Adrenal gland (tissue), 12 donors: ENCODE measurements around the gene LNPEP. TPM values are rescaled to one million over a fixed set of nuclear protein-coding genes. Genes with fewer than 3 reads are reported as not detected.
A peak's percentile ranks its signal among the peaks of the same experiment; 100 is the strongest.

Source experiments
- DNase-seq, 7 donors: peaks; one replicate each; pipeline ENCODE4 v3.0.0-alpha.2; 2019 to 2020
- H3K27ac ChIP-seq, 5 donors: fragments of 200-600 bp; sonication (generic) in 4 of 5; 1 replicate in 3 of 5; 2 replicates in 2 of 5; pipeline versions ENCODE4 v1.5.1 to v1.8.0; 2016 to 2020; ENCODE audit warnings: mild to moderate bottlenecking in 1 of 5
- H3K27me3 ChIP-seq: fragments of 200-600 bp; 2 replicates; pipeline ENCODE4 v1.8.0; 2021
- H3K36me3 ChIP-seq, 2 donors: fragments of 200-600 bp; replicated peaks in 1 of 2; 1 replicate in 1 of 2; 2 replicates in 1 of 2; pipeline versions ENCODE4 v1.5.1 to v1.8.0; 2018 to 2022
- H3K4me1 ChIP-seq, 2 donors: fragments of 200-600 bp; replicated peaks in 1 of 2; 1 replicate in 1 of 2; 2 replicates in 1 of 2; pipeline versions ENCODE4 v1.5.1 to v1.8.0; 2018 to 2021
- H3K4me3 ChIP-seq, 4 donors: fragments of 200-600 bp; sonication (generic) in 3 of 4; one replicate each; pipeline ENCODE4 v1.5.1; 2016 to 2018
- H3K9me3 ChIP-seq, 3 donors: fragments of 200-600 bp; sonication (generic) in 1 of 3; replicated peaks in 1 of 3; 1 replicate in 2 of 3; 2 replicates in 1 of 3; pipeline versions ENCODE4 v1.5.1 to v1.8.0; 2016 to 2021
- POLR2A ChIP-seq, 2 donors: fragments of 450-650 bp; IDR thresholded peaks; one replicate each; pipeline ENCODE4 v1.6.1; 2017; ENCODE audit warnings: antibody characterized with exemption in 2 of 2, mild to moderate bottlenecking in 2 of 2, moderate library complexity in 1 of 2
- WGBS, 4 donors: extraction: QIAGEN DNeasy Blood & Tissue Kit in 2 of 4; methylation state at CpG; one replicate each; pipeline versions ENCODE4 v1.1.5 to v1.1.7; 2013 to 2017; 5-methylcytosine and 5-hydroxymethylcytosine counted together
- intact Hi-C, 2 donors: fragments of 100-400 bp; cut with DNase I; formaldehyde crosslinking; loops; one replicate each; pipeline versions ENCODE4 v1.14.1 to v1.15.0; 2022 to 2023
- polyA plus RNA-seq, 3 donors: library from polyadenylated mRNA; stranded (reverse); fragments of 200-250 nt in 2 of 3; fragments of 350-450 nt in 1 of 3; fragmentation: Illumina TruSeq in 1 of 3; extraction: RNeasy Lipid Tissue Mini Kit (QIAGEN cat#74804) in 1 of 3; gene quantifications; one replicate each; pipeline ENCODE4 v1.2.3, GENCODE V29; 2013 to 2014
- total RNA-seq, 9 donors: library from RNA; depleted of rRNA in 4 of 9; stranded (reverse); fragments of >200 nt in 4 of 9; fragments of 120-200 nt in 1 of 9; fragmentation: NEBNext Ultra II Directional in 1 of 9; extraction: Animal tissue kit (Norgen Biotek cat#: 25700) in 1 of 9; gene quantifications; one replicate each; pipeline versions ENCODE4 v1.1.0 to v1.2.4, GENCODE V29; 2013 to 2023
- TF ChIP-seq, protein P1 (sequence below), 6 experiments: fragments of 450-650 bp in 4 of 6; fragments of 200-600 bp in 2 of 6; sonication (generic) in 1 of 6; IDR thresholded peaks; 1 replicate in 5 of 6; 2 replicates in 1 of 6; pipeline versions ENCODE4 v1.5.1 to v1.8.0; 2016 to 2021; ENCODE audit warnings: antibody characterized with exemption in 6 of 6, mild to moderate bottlenecking in 2 of 6, moderate library complexity in 1 of 6
- donor health status: healthy with polysubstance abuse.
- donor health status: Bipolar disorder and iron deficiency.
- donor health status: DM: yes; HTN: yes; CAD: no.
- donor health status: DM: no; HTN: no; CAD: no.
- donor health status: DM: no; HTN: no; CAD: no.
- donor health status: DM: yes; HTN: yes; CAD: no.

The LNPEP gene
- total and polyA plus RNA-seq, 12 donors = 2.3 to 35.4 (median 20.8) TPM

DNA sequence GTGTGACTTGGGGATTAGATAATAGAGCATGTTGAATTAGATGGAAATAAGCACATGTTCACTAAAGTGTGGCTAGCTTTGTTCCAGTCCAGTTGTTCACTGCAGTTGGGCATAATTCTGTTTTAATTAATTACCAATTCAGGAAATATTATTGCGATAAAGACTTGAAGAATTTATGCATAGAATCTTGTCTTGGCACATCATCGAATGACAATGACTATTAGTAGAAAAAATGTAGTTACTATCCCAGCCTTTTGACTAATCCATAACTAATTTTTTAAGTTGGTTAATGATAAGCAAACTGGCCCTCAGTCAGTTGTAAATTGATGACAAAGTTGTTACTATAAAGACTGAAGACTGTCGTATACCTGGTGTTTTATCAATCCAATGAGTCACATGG lies 10.5 kb downstream of the LNPEP start:
- DNase-seq = no peak
- intact Hi-C loops = no loop called here
- Histone ChIP-seq H3K4me1 (peaks cover 0 to 11% of the 10 kb centered on the region in 2 donors), H3K9me3 (no peaks in the 10 kb centered on the region), H3K4me3 (no peak overlapping the region), H3K27ac (no peak overlapping the region), H3K27me3 (no peaks in the 10 kb centered on the region), H3K36me3 (no peaks in the 10 kb centered on the region)
- 65 to 79% (median 73%) methylated on average over 3 of the region's 3 CpGs for WGBS, 4 donors
- TF ChIP-seq, protein P1, sequence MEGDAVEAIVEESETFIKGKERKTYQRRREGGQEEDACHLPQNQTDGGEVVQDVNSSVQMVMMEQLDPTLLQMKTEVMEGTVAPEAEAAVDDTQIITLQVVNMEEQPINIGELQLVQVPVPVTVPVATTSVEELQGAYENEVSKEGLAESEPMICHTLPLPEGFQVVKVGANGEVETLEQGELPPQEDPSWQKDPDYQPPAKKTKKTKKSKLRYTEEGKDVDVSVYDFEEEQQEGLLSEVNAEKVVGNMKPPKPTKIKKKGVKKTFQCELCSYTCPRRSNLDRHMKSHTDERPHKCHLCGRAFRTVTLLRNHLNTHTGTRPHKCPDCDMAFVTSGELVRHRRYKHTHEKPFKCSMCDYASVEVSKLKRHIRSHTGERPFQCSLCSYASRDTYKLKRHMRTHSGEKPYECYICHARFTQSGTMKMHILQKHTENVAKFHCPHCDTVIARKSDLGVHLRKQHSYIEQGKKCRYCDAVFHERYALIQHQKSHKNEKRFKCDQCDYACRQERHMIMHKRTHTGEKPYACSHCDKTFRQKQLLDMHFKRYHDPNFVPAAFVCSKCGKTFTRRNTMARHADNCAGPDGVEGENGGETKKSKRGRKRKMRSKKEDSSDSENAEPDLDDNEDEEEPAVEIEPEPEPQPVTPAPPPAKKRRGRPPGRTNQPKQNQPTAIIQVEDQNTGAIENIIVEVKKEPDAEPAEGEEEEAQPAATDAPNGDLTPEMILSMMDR (IDR thresholded peaks at IDR 0.05) = no peak
- no peak for TF ChIP-seq POLR2A (IDR thresholded peaks at IDR 0.05)

DNA sequence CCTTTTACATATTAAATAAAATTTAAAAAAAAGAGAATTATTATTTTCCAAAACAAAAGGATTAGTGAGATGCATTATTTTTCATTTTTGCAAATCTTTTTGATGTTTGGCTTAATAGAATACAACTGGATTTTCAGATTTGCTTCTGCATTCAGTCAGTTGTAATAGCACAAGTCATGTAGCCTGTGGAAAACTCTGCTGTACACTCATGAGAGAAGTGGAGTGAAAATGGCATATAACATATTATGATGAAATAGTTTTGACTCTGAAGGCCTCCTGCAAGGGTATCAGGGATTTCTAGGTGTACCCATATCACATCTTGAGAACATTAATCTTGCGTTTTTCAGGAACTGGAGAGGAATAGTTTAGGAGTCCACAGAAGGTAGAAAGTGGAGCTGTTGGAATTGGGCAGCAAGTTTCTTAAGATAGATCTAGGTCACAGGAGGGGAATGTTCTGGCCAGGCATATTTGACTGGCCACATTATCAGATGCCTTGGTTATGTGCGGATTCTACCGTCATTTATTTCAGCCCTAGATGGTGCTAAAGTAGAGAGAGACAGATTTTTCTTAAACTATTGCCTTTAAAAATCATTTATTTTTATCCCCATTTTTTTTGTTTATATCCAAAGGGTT lies 16.4 kb downstream of the LNPEP start:
- WGBS, 4 donors = 75 to 93% (median 91%) methylated on average over 3 of the region's 3 CpGs

DNA sequence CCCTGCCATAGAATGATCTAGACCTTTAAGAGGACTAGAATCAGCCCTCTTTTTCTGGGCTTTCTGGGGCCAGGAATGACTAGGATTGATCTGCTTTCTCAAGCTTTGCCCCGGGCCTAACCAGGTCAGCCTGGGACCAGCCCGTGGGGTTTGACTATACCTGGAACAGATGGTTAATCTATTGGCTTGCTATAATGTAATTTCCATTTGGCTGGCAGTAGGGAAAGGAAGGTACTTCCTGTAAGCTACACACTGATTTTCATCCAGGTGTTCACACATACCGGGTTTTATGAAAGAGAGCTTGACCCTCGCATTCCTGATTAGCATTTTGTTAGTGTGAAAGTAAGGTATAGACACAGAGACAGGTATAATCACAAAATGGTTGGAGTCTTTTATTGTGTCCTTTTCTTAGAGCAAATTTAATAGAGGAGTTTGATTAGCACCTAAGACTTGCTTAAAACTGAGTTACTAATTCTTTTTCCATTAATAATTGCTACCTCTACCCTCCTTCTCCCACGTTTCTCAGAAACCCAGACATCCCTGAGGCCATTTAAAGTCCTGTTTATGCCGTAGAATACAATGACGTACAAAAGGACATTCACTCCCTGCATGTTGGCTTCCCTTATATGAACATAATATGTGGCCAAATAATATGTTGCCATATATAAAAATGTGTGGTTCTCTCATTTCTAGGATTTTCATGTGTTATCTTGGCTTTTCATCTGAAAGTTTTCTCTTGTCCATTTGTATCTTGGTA lies 17.3 kb downstream of the LNPEP start:
- Histone ChIP-seq H3K4me3 (no peak overlapping the region), H3K27me3 (no peaks in the 10 kb centered on the region), H3K36me3 (no peaks in the 10 kb centered on the region), H3K4me1 (peaks cover 0 to 18% of the 10 kb centered on the region in 2 donors), H3K27ac (peak overlapping the region in 1 of 5 donors; percentile 22), H3K9me3 (no peaks in the 10 kb centered on the region)
- DNase-seq = no peak
- TF ChIP-seq, protein P1 (IDR thresholded peaks at IDR 0.05) = no peak
- no peak for TF ChIP-seq POLR2A (IDR thresholded peaks at IDR 0.05)
- WGBS, 4 donors = 81 to 92% (median 88%) methylated on average over 7 of the region's 7 CpGs
- intact Hi-C loops = no loop called here

More for the DNA sequence above, 16.4 kb downstream of the LNPEP start:
- intact Hi-C loops = no loop called here
- Histone ChIP-seq H3K9me3 (no peaks in the 10 kb centered on the region), H3K27ac (no peak overlapping the region), H3K36me3 (no peaks in the 10 kb centered on the region), H3K4me3 (no peak overlapping the region), H3K27me3 (no peaks in the 10 kb centered on the region), H3K4me1 (peaks cover 0 to 19% of the 10 kb centered on the region in 2 donors)
- TF ChIP-seq, protein P1 (IDR thresholded peaks at IDR 0.05) = no peak
- no peak for TF ChIP-seq POLR2A (IDR thresholded peaks at IDR 0.05)
- DNase-seq = no peak

DNA sequence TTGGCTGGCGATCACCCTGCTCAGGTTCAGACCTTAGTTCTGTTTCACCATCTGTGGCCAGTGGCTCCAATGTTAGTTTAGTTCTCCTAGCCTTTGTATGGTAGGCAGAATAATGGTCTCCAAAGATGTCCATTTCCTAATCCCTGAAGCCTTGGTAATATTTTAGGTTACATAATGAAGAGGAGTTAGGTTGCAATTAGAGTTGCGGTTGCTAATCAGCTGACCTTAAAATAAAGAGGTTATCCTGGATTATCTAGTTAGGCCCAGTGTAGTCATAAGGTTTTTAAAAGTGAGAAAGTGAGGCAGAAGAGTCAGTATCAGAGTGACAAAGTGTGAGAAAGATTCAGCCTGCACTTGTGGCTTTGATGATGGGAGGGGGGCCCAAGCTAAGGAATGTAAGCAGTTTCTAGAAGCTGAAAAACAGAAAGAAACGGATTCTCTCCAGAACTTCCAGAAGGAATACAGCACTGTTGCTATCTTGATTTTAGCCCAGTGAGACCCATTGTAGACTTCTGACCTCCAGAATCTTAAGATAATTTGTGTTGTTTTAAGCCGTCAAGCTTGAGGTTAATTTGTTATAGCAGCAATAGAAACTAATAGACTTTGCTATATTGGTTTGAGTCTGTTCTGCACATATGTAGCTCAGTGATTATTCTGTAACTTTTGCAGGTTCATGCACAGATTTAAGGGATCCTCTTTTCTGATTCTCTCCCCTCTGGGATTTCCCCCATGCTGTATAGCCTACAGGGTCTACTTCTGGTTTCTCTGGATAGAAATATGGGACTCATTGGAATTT lies 21.6 kb downstream of the LNPEP start:
- no peak overlapping the region for H3K27ac ChIP-seq
- no peak overlapping the region for H3K4me3 ChIP-seq
- intact Hi-C loops = no loop called here
- H3K27me3 ChIP-seq = no peaks in the 10 kb centered on the region
- no peaks in the 10 kb centered on the region for H3K9me3 ChIP-seq
- no peaks in the 10 kb centered on the region for H3K36me3 ChIP-seq
- H3K4me1 ChIP-seq = peaks cover 0 to 28% of the 10 kb centered on the region in 2 donors
- no peak for DNase-seq
- TF ChIP-seq, protein P1 (IDR thresholded peaks at IDR 0.05) = no peak
- no peak for TF ChIP-seq POLR2A (IDR thresholded peaks at IDR 0.05)
- WGBS, 4 donors = 84 to 89% (median 86%) methylated on average over 4 of the region's 4 CpGs
